Measurements from ENCODE around the gene SRGAP1. TPM values are rescaled to one million over a fixed set of nuclear protein-coding genes. Genes with fewer than 3 reads are reported as not detected.

SRGAP1 gene
- total RNA-seq, 3 donors from 2014 or later: 12.2 to 23.9 (median 15.9) TPM

DNA sequence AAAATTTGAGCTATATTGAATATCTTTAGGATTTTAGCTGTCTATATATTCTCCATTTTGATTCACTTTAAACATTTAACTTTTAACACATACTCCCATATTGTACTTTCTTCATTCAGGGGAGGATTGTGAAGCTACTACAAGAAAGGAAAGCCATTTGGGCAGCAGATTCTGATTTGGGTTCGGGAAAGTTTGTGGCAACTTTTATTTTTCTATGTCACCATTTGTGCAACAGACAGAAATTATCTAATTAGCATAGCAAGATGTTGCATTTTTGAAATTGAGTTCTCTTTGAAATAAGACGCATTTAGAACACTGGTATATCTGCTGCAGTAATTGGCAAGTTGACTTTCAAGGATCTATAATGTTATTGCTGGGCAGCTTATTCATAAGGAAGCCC is 243.3 kb downstream of the SRGAP1 start:
- Histone ChIP-seq H3K36me3 (ENCODE audit: low read depth) (no peaks in the 10 kb centered on the region), H3K4me3 (no peak overlapping the region), H3K9me3 (no peaks in the 10 kb centered on the region), H3K4me1 (ENCODE audit: low read depth) (peaks cover 13% of the 10 kb centered on the region)
- DNase-seq: no peak
- intact Hi-C loops (cut with DNase I, micrococcal nuclease): no loop called here
- TF ChIP-seq, protein P1, sequence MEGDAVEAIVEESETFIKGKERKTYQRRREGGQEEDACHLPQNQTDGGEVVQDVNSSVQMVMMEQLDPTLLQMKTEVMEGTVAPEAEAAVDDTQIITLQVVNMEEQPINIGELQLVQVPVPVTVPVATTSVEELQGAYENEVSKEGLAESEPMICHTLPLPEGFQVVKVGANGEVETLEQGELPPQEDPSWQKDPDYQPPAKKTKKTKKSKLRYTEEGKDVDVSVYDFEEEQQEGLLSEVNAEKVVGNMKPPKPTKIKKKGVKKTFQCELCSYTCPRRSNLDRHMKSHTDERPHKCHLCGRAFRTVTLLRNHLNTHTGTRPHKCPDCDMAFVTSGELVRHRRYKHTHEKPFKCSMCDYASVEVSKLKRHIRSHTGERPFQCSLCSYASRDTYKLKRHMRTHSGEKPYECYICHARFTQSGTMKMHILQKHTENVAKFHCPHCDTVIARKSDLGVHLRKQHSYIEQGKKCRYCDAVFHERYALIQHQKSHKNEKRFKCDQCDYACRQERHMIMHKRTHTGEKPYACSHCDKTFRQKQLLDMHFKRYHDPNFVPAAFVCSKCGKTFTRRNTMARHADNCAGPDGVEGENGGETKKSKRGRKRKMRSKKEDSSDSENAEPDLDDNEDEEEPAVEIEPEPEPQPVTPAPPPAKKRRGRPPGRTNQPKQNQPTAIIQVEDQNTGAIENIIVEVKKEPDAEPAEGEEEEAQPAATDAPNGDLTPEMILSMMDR (IDR thresholded peaks at IDR 0.05): no peak
- ATAC-seq: no peak

DNA sequence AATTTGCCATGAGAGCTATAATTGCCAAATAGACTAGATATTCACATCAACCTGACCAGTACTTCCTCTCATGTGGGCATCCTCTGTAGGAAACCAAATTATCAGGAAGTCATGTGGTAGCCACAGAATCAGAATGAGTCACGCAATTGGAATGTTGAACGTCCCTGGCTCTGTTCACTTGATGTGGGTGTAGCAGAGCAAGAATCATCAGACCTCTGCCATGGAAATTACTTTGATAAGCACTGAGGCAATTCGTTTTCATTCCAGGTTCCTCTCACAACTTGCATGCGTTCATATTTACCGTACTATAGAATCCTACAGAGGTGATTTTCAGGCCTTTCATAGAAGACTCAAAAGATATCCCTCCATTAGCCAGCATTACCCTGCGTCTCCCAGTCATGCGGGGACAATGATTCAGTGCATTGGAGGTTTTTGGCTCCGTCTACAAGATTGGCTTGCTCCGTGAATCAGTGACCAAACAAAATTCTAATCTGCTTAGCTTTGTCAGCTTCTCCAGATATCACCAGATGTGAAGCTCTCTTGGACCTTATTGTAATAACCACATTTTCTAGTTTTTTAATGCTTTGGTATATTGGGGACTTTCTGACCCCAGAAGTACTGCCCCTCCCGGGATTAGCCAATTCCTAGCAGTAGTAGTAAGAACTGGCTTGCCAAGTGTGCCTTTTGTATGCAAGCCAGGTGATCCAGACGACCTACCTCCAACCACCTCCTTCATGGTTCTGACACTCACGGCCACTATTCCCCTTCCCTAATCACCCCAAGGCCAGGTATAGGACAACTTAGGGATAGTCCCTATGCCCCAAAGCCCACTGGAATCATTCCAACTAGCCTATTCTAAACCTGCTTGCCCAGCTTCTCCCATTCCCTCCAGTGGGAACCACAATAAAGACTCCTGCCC is 244.2 kb downstream of the SRGAP1 start:
- peaks cover 8% of the 10 kb centered on the region for H3K4me1 ChIP-seq (ENCODE audit: low read depth)
- TF ChIP-seq, protein P1 (IDR thresholded peaks at IDR 0.05): no peak

GRCh38 chr12:64090047-64090446 is 245.5 kb downstream of the SRGAP1 start:
- H3K4me1 ChIP-seq (ENCODE audit: low read depth): peaks cover 8% of the 10 kb centered on the region
- no peaks in the 10 kb centered on the region for H3K36me3 ChIP-seq (ENCODE audit: low read depth)
- no peak overlapping the region for H3K4me3 ChIP-seq
- TF ChIP-seq, protein P1 (IDR thresholded peaks at IDR 0.05): no peak
- ATAC-seq (no peak), DNase-seq (no peak)
- intact Hi-C loops (cut with DNase I, micrococcal nuclease): no loop called here
- no peaks in the 10 kb centered on the region for H3K9me3 ChIP-seq

More for the DNA sequence above, 244.2 kb downstream of the SRGAP1 start:
- H3K9me3 ChIP-seq: no peaks in the 10 kb centered on the region
- H3K4me3 ChIP-seq: no peak overlapping the region
- intact Hi-C loops (cut with DNase I, micrococcal nuclease): no loop called here
- ATAC-seq: peak; percentile 98
- peak in 1 of 3 donors; percentile 80 for DNase-seq
- no peaks in the 10 kb centered on the region for H3K36me3 ChIP-seq (ENCODE audit: low read depth)

- intact Hi-C loops (cut with DNase I, micrococcal nuclease): no loop called here
- TF ChIP-seq, protein P1 (IDR thresholded peaks at IDR 0.05): no peak
Observed at GRCh38 chr12:64091186-64091585, 246.7 kb downstream of the SRGAP1 start.

DNA sequence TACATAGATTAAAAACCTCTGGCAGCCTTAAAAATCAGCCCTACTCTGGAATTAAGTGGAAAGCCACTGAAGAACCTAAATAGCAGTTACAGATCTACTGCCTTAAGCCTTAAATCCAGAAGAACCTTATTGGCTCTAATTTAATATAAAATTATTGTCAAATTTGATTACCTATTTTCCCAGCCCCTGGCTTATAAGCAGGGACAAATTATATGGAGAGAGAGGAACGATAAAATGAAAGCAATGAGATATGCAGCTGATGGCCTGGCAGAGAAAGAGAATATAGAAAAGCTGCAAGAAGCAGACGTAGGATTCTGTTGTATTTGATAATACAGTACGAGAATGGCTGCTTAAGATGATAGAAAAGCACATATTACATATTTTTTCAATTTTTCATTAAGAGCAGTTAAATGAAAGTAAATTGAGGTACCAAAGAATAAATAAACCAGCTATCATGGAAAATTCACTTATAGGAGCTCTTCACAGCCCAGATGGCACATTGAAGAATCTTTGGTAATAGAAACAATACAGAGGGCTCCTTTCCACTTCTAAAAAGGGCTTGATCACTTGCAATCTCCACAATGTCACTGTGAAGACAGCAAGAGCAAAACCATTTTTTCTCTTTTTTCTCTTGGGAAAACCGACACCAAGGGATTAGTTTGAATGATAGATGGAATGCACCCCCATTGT is 248.2 kb downstream of the SRGAP1 start:
- Histone ChIP-seq H3K4me1 (ENCODE audit: low read depth) (peaks cover 8% of the 10 kb centered on the region), H3K36me3 (ENCODE audit: low read depth) (no peaks in the 10 kb centered on the region), H3K9me3 (no peaks in the 10 kb centered on the region), H3K4me3 (no peak overlapping the region)
- DNase-seq (no peak), ATAC-seq (no peak)
- intact Hi-C loops (cut with DNase I, micrococcal nuclease): no loop called here
- TF ChIP-seq, protein P1 (IDR thresholded peaks at IDR 0.05): no peak

More at GRCh38 chr12:64091186-64091585, 246.7 kb downstream of the SRGAP1 start:
- H3K9me3 ChIP-seq: no peaks in the 10 kb centered on the region
- no peak for ATAC-seq
- H3K36me3 ChIP-seq (ENCODE audit: low read depth): no peaks in the 10 kb centered on the region
- H3K4me1 ChIP-seq (ENCODE audit: low read depth): peaks cover 8% of the 10 kb centered on the region
- DNase-seq: no peak
- no peak overlapping the region for H3K4me3 ChIP-seq

Data from mucosa of descending colon (tissue), 3 donors.